Islet of Langerhans (tissue), 1 donor: ENCODE data around the gene TNIK.

ENCODE experiments used
- FAIRE-seq: peaks from one replicate; lab custom pipeline; 2011; peaks lifted over from hg19 to GRCh38; lab: Jason Lieb, UNC

TNIK gene

GRCh38 chr3:171159822-171160157, 300.4 kb downstream of the TNIK start:
- no peak for FAIRE-seq

- no peak for FAIRE-seq
Observed at GRCh38 chr3:171159024-171159821, 301.0 kb downstream of the TNIK start.

GRCh38 chr3:171157980-171158379, 302.2 kb downstream of the TNIK start:
- no peak for FAIRE-seq

GRCh38 chr3:171157286-171157685, 302.9 kb downstream of the TNIK start:
- no peak for FAIRE-seq

- FAIRE-seq: no peak
Observed at GRCh38 chr3:171156401-171157010, 303.7 kb downstream of the TNIK start.

GRCh38 chr3:171155122-171155700, 305.0 kb downstream of the TNIK start:
- FAIRE-seq: no peak

- FAIRE-seq: no peak
Observed at GRCh38 chr3:171150945-171151344, 309.3 kb downstream of the TNIK start.

GRCh38 chr3:171149526-171150116, 310.6 kb downstream of the TNIK start:
- no peak for FAIRE-seq

- FAIRE-seq: no peak
Observed at GRCh38 chr3:171145798-171146197, 314.4 kb downstream of the TNIK start.

- FAIRE-seq: peak; percentile 77
Observed at GRCh38 chr3:171142985-171143384, 317.2 kb downstream of the TNIK start.

- FAIRE-seq: no peak
Observed at GRCh38 chr3:171140246-171140645, 320.0 kb downstream of the TNIK start.

GRCh38 chr3:171138027-171138426, 322.2 kb downstream of the TNIK start:
- no peak for FAIRE-seq

- FAIRE-seq: no peak
Observed at GRCh38 chr3:171135549-171135948, 324.7 kb downstream of the TNIK start.

- no peak for FAIRE-seq
Observed at GRCh38 chr3:171133796-171134569, 326.2 kb downstream of the TNIK start.

GRCh38 chr3:171133337-171133736, 326.9 kb downstream of the TNIK start:
- no peak for FAIRE-seq

- no peak for FAIRE-seq
Observed at GRCh38 chr3:171132873-171133272, 327.3 kb downstream of the TNIK start.

- no peak for FAIRE-seq
Observed at GRCh38 chr3:171129827-171130226, 330.4 kb downstream of the TNIK start.

GRCh38 chr3:171127611-171128010, 332.6 kb downstream of the TNIK start:
- FAIRE-seq: no peak

GRCh38 chr3:171126478-171127209, 333.6 kb downstream of the TNIK start:
- FAIRE-seq: no peak

GRCh38 chr3:171125010-171125409, 335.2 kb downstream of the TNIK start:
- FAIRE-seq: no peak

- no peak for FAIRE-seq
Observed at GRCh38 chr3:171123915-171124314, 336.3 kb downstream of the TNIK start.

- no peak for FAIRE-seq
Observed at GRCh38 chr3:171122861-171123260, 337.3 kb downstream of the TNIK start.
